K562 (cell line): Measurements from ENCODE around the gene HEMGN. TPM values are rescaled to one million over a fixed set of nuclear protein-coding genes. Genes with fewer than 3 reads are reported as not detected.

Experiments
- CBX1 ChIP-seq: sonication (generic); IDR thresholded peaks from 2 replicates; pipeline ENCODE4 v1.6.1; 2016; ENCODE audit warnings: antibody characterized with exemption, low read depth, mild to moderate bottlenecking
- ETV6 ChIP-seq, 3 experiments: fragments of 150-350 bp in 1 of 3; sonication (generic) in 1 of 3; formaldehyde crosslinking in 1 of 3; IDR thresholded peaks; 2 replicates each; pipeline versions ENCODE4 v1.6.1 to v1.8.0; 2014 to 2022; ENCODE audit warnings: borderline replicate concordance in 2 of 3, low read depth in 2 of 3, antibody characterized with exemption in 1 of 3, low read length in 1 of 3, mild to moderate bottlenecking in 1 of 3, missing genetic modification reagents in 1 of 3
- KAT2B ChIP-seq: IDR thresholded peaks from one replicate; pipeline ENCODE4 v1.6.1; 2012; ENCODE audit warnings: low read depth, mild to moderate bottlenecking, control low read depth, inconsistent platforms, low read length, moderate library complexity
- LEF1 ChIP-seq: fragments of 450-650 bp; IDR thresholded peaks from 2 replicates; pipeline ENCODE4 v1.6.1; 2016; ENCODE audit warnings: mild to moderate bottlenecking
- NR2F6 ChIP-seq: fragments of 450-650 bp; formaldehyde crosslinking; IDR thresholded peaks from 2 replicates; pipeline ENCODE4 v1.4.0; 2020; ENCODE audit warnings: mild to moderate bottlenecking
- PHF21A ChIP-seq: fragments of 450-650 bp; IDR thresholded peaks from 2 replicates; pipeline ENCODE4 v1.6.1; 2017; ENCODE audit warnings: low read depth, borderline replicate concordance
- POLR2AphosphoS5 ChIP-seq: IDR thresholded peaks from 2 replicates; pipeline ENCODE4 v1.6.1; 2011; ENCODE audit warnings: mild to moderate bottlenecking, low read depth, low read length, moderate library complexity; ENCODE audit not compliant: control insufficient read depth, insufficient read depth
- PTRF ChIP-seq: fragments of 450-650 bp; IDR thresholded peaks from 2 replicates; pipeline ENCODE4 v1.6.1; 2016; ENCODE audit warnings: mild to moderate bottlenecking, missing genetic modification characterization, missing compliant biosample characterization
- RBFOX2 ChIP-seq: fragments of 200-400 bp; formaldehyde crosslinking; IDR thresholded peaks from 2 replicates; pipeline ENCODE4 v1.6.1; 2017; ENCODE audit warnings: low read depth, mild to moderate bottlenecking, low read length, moderate library complexity
- XRCC5 ChIP-seq: fragments of 200-400 bp; formaldehyde crosslinking; IDR thresholded peaks from 2 replicates; pipeline ENCODE4 v1.6.1; 2017; ENCODE audit warnings: low read depth, mild to moderate bottlenecking, low read length
- ZNF212 ChIP-seq: fragments of 450-650 bp; formaldehyde crosslinking; IDR thresholded peaks from 2 replicates; pipeline ENCODE4 v1.4.0; 2020; ENCODE audit warnings: mild to moderate bottlenecking
- ZNF354B ChIP-seq: fragments of 250-450 bp; sonication (Bioruptor Pico); IDR thresholded peaks from 2 replicates; pipeline ENCODE4 v1.4.0; 2020
- ZNF445 ChIP-seq: fragments of 250-450 bp; sonication (Bioruptor Pico); IDR thresholded peaks from 2 replicates; pipeline ENCODE4 v1.4.0; 2020; ENCODE audit warnings: low read depth, mild to moderate bottlenecking, moderate library complexity
- ZNF583 ChIP-seq: fragments of 250-450 bp; sonication (Bioruptor Pico); IDR thresholded peaks from 2 replicates; pipeline ENCODE4 v1.4.0; 2020
- polyA plus RNA-seq, 8 experiments: library from polyadenylated mRNA; depleted of rRNA in 4 of 8; stranded (reverse) in 5 of 8; unstranded in 3 of 8; fragments of >200 nt; fragmentation: Nextera tagmentation in 2 of 8; fragmentation: Illumina TruSeq in 1 of 8; extraction: Ambion mirVana in 2 of 8; extraction: Trizol in 1 of 8; gene quantifications; 2 replicates each; pipeline versions ENCODE4 v1.2.1 to v1.2.3, GENCODE V29; 2011 to 2014; ENCODE audit warnings: inconsistent platforms in 1 of 8, missing spikeins in 1 of 8
- total RNA-seq, 7 experiments: library from RNA; depleted of rRNA in 6 of 7; stranded (reverse); fragments of >200 nt in 6 of 7; fragmentation: Illumina TruSeq in 2 of 7; extraction: Trizol in 2 of 7; gene quantifications; 2 replicates each; pipeline versions ENCODE4 v1.2.1 to v1.2.3, GENCODE V29; 2011 to 2021; ENCODE audit warnings: low replicate concordance in 1 of 7
- TF ChIP-seq, protein P1 (sequence below): fragments of 250-450 bp; sonication (Bioruptor Pico); IDR thresholded peaks from 2 replicates; pipeline ENCODE4 v1.5.0; 2021
- TF ChIP-seq, protein P2 (sequence below): fragments of 250-450 bp; sonication (Bioruptor Pico); IDR thresholded peaks from 2 replicates; pipeline ENCODE4 v1.8.0; 2021; ENCODE audit warnings: borderline replicate concordance, mild to moderate bottlenecking, moderate library complexity; ENCODE audit not compliant: poor library complexity, severe bottlenecking
- TF ChIP-seq, protein P3 (sequence below): fragments of 250-450 bp; sonication (Bioruptor Pico); IDR thresholded peaks from 2 replicates; pipeline ENCODE4 v1.8.0; 2021; ENCODE audit warnings: mild to moderate bottlenecking, moderate library complexity
- TF ChIP-seq, protein P4 (sequence below): sonication (generic); formaldehyde crosslinking; IDR thresholded peaks from 2 replicates; pipeline ENCODE4 v1.8.1; 2023; ENCODE audit warnings: mild to moderate bottlenecking, missing genetic modification reagents
- TF ChIP-seq, protein P5 (sequence below): sonication (generic); formaldehyde crosslinking; IDR thresholded peaks from 2 replicates; pipeline ENCODE4 v1.8.0; 2022; ENCODE audit warnings: mild to moderate bottlenecking, missing genetic modification reagents, borderline replicate concordance

HEMGN gene
- total and polyA plus RNA-seq, 9 of the 15 experiments (the other 6 are each of a cell fraction or from before 2014, with no cell fraction given) = 56.3 to 258 (median 137) TPM

DNA sequence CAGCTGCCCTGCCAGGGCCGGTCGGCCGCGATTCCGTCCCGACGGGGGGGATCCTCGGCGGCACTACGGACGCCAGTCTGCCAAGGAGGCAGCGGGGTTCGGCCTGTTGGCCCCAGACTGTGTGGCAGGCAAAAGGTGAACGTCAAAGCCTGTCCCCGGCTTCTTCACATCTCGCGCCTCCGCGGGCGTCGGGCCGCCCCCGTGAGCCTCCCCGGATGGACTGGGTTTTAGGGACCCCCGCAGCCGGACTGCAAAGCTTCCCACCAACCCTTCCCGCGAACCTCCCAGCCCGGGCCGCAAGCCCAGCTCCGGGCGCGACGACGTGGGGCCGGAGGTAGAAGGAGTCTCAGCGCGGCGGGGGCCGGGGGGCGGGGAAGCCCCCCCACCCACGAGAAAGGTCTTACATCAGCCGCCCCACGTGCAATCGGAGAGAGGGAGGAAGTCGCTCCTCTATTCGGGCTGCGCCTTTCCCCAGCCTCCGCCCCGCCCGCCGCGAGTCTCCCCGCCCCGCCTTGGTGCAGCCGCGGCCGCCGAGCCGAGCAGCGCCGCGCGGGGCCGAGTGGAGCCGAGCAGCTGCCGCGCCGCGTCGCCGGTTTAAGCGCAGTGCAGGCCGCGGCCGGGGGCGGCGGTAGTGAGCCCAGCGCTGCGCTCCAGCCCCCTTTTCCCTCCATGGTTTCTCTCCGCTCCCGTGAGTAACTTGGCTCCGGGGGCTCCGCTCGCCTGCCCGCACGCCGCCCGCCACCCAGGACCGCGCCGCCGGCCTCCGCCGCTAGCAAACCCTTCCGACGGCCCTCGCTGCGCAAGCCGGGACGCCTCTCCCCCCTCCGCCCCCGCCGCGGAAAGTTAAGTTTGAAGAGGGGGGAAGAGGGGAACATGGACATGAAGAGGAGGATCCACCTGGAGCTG, 45.0 kb upstream of the HEMGN start, which contains the start of gene ANP32B (continued):
- TF ChIP-seq, protein P1, sequence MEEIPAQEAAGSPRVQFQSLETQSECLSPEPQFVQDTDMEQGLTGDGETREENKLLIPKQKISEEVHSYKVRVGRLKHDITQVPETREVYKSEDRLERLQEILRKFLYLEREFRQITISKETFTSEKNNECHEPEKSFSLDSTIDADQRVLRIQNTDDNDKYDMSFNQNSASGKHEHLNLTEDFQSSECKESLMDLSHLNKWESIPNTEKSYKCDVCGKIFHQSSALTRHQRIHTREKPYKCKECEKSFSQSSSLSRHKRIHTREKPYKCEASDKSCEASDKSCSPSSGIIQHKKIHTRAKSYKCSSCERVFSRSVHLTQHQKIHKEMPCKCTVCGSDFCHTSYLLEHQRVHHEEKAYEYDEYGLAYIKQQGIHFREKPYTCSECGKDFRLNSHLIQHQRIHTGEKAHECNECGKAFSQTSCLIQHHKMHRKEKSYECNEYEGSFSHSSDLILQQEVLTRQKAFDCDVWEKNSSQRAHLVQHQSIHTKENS (CRISPR knock-in tag) = no peak
- TF ChIP-seq ZNF583 (no peak), ETV6 (IDR thresholded peaks at IDR 0.05; ENCODE audit: borderline replicate concordance in 1 of 2, low read depth in 2 of 2, low read length in 1 of 2) (no peak), ETV6 (CRISPR knock-in tag; IDR thresholded peaks at IDR 0.05; ENCODE audit: borderline replicate concordance) (peak; percentile 73; the same call in 1 of the 2 replicates), PTRF (tag) (no peak), ZNF445 (no peak), ZNF212 (CRISPR knock-in tag) (no peak), XRCC5 (0 out of 2 replicates have a peak, but pooled peaks have one; percentile 16), NR2F6 (CRISPR knock-in tag) (0 out of 2 replicates have a peak, but pooled peaks have one; percentile 38), PHF21A (no peak), KAT2B (no peak), POLR2AphosphoS5 (peak; percentile 67), RBFOX2 (peak; percentile 90), ZNF354B (CRISPR knock-in tag) (no peak), CBX1 (peak; percentile 61), LEF1 (peak; percentile 44; the same call in 1 of the 2 replicates)
- TF ChIP-seq, protein P2, sequence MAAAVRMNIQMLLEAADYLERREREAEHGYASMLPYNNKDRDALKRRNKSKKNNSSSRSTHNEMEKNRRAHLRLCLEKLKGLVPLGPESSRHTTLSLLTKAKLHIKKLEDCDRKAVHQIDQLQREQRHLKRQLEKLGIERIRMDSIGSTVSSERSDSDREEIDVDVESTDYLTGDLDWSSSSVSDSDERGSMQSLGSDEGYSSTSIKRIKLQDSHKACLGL = no peak
- TF ChIP-seq, protein P3, sequence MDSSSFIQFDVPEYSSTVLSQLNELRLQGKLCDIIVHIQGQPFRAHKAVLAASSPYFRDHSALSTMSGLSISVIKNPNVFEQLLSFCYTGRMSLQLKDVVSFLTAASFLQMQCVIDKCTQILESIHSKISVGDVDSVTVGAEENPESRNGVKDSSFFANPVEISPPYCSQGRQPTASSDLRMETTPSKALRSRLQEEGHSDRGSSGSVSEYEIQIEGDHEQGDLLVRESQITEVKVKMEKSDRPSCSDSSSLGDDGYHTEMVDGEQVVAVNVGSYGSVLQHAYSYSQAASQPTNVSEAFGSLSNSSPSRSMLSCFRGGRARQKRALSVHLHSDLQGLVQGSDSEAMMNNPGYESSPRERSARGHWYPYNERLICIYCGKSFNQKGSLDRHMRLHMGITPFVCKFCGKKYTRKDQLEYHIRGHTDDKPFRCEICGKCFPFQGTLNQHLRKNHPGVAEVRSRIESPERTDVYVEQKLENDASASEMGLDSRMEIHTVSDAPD (CRISPR knock-in tag) = no peak
- TF ChIP-seq, protein P4, sequence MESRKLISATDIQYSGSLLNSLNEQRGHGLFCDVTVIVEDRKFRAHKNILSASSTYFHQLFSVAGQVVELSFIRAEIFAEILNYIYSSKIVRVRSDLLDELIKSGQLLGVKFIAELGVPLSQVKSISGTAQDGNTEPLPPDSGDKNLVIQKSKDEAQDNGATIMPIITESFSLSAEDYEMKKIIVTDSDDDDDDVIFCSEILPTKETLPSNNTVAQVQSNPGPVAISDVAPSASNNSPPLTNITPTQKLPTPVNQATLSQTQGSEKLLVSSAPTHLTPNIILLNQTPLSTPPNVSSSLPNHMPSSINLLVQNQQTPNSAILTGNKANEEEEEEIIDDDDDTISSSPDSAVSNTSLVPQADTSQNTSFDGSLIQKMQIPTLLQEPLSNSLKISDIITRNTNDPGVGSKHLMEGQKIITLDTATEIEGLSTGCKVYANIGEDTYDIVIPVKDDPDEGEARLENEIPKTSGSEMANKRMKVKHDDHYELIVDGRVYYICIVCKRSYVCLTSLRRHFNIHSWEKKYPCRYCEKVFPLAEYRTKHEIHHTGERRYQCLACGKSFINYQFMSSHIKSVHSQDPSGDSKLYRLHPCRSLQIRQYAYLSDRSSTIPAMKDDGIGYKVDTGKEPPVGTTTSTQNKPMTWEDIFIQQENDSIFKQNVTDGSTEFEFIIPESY (CRISPR knock-in tag) = peak; percentile 86
- TF ChIP-seq, protein P5, sequence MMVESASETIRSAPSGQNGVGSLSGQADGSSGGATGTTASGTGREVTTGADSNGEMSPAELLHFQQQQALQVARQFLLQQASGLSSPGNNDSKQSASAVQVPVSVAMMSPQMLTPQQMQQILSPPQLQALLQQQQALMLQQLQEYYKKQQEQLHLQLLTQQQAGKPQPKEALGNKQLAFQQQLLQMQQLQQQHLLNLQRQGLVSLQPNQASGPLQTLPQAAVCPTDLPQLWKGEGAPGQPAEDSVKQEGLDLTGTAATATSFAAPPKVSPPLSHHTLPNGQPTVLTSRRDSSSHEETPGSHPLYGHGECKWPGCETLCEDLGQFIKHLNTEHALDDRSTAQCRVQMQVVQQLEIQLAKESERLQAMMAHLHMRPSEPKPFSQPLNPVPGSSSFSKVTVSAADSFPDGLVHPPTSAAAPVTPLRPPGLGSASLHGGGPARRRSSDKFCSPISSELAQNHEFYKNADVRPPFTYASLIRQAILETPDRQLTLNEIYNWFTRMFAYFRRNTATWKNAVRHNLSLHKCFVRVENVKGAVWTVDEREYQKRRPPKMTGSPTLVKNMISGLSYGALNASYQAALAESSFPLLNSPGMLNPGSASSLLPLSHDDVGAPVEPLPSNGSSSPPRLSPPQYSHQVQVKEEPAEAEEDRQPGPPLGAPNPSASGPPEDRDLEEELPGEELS (CRISPR knock-in tag) = no peak
